IMR-90 (cell line): ENCODE results near the gene LHFPL6. TPM values are rescaled to one million over a fixed set of nuclear protein-coding genes. Genes with fewer than 3 reads are reported as not detected.
A peak's percentile ranks its signal among the peaks of the same experiment; 100 is the strongest.

ENCODE experiments used
- ATAC-seq: fragments of 200-7000 bp; cut with Tn5 transposase; 2 replicates; pipeline ENCODE4 v1.9.1; 2020; ENCODE audit warnings: low read depth, mild to moderate bottlenecking, moderate library complexity
- BruUV-seq: library from RNA; stranded (reverse); fragments of 400-500 nt; replicated peaks from 2 replicates; lab custom pipeline; 2021; lab: Mats Ljungman, UMichigan
- CTCF ChIA-PET: fragments of 300-600 bp; formaldehyde crosslinking; extraction: SDS; loops from one replicate; lab custom pipeline; 2021; ENCODE audit warnings: antibody characterized with exemption; lab: Yijun Ruan, JAX
- POLR2A ChIA-PET: fragments of 300-600 bp; sonication (Branson Sonifier 250); formaldehyde crosslinking; loops from one replicate; lab custom pipeline; 2022; ENCODE audit warnings: antibody characterized with exemption; ENCODE audit not compliant: unreplicated experiment; lab: Charles Lee
- DNase-seq: peaks from one replicate; pipeline ENCODE4 v3.0.0; 2013
- H2AFZ ChIP-seq: replicated peaks from 2 replicates; pipeline ENCODE3; 2013; ENCODE audit warnings: low read length, mild to moderate bottlenecking; ENCODE audit not compliant: poor library complexity
- H2AK5ac ChIP-seq: 2 replicates; pipeline ENCODE4 v1.6.1; 2013; ENCODE audit warnings: low read depth, low read length, inconsistent platforms
- H2AK9ac ChIP-seq: replicated peaks from 2 replicates; pipeline ENCODE3; 2013; ENCODE audit warnings: mild to moderate bottlenecking, low read depth, low read length, moderate library complexity; ENCODE audit not compliant: poor library complexity
- H2BK120ac ChIP-seq: 2 replicates; pipeline ENCODE4 v1.6.1; 2013; ENCODE audit warnings: low read depth, low read length, inconsistent platforms
- H2BK15ac ChIP-seq: 3 replicates; pipeline ENCODE4 v1.6.1; 2013; ENCODE audit warnings: low read depth, low read length, inconsistent platforms
- H2BK20ac ChIP-seq: 2 replicates; pipeline ENCODE4 v1.6.1; 2013; ENCODE audit warnings: low read depth, mild to moderate bottlenecking, inconsistent platforms, low read length, moderate library complexity
- H2BK5ac ChIP-seq: 2 replicates; pipeline ENCODE4 v1.6.1; 2013; ENCODE audit warnings: mild to moderate bottlenecking, low read depth, low read length, inconsistent platforms; ENCODE audit not compliant: poor library complexity, severe bottlenecking
- H3K14ac ChIP-seq: replicated peaks from 2 replicates; pipeline ENCODE4 v1.6.1; 2013; ENCODE audit warnings: low read depth, low read length, inconsistent platforms
- H3K18ac ChIP-seq: 2 replicates; pipeline ENCODE4 v1.6.1; 2013; ENCODE audit warnings: low read depth, low read length, control low read depth
- H3K23ac ChIP-seq: 2 replicates; pipeline ENCODE4 v1.6.1; 2013; ENCODE audit warnings: low read depth, low read length, inconsistent platforms
- H3K27ac ChIP-seq: 2 replicates; pipeline ENCODE4 v1.5.1; 2013; ENCODE audit warnings: mild to moderate bottlenecking, control low read depth, low read length; ENCODE audit not compliant: insufficient read depth
- H3K27me3 ChIP-seq: 2 replicates; pipeline ENCODE4 v1.6.1; 2013; ENCODE audit warnings: low read length; ENCODE audit not compliant: control insufficient read depth, insufficient read depth
- H3K36me3 ChIP-seq: 2 replicates; pipeline ENCODE4 v1.6.1; 2013; ENCODE audit warnings: low read length, mixed read lengths; ENCODE audit not compliant: control insufficient read depth, insufficient read depth
- H3K4ac ChIP-seq: 2 replicates; pipeline ENCODE4 v1.6.1; 2013; ENCODE audit warnings: low read depth, low read length, inconsistent platforms
- H3K4me1 ChIP-seq: 2 replicates; pipeline ENCODE4 v1.6.1; 2013; ENCODE audit warnings: low read length, mixed read lengths; ENCODE audit not compliant: control insufficient read depth, insufficient read depth
- H3K4me2 ChIP-seq: 2 replicates; pipeline ENCODE4 v1.6.1; 2013; ENCODE audit warnings: low read depth, mild to moderate bottlenecking, control low read depth, low read length, moderate library complexity
- H3K4me3 ChIP-seq: 2 replicates; pipeline ENCODE4 v1.5.1; 2013; ENCODE audit warnings: low read depth, mild to moderate bottlenecking, control low read depth, low read length, moderate library complexity; ENCODE audit not compliant: insufficient read depth
- H3K56ac ChIP-seq: 2 replicates; pipeline ENCODE4 v1.6.1; 2013; ENCODE audit warnings: low read length, inconsistent platforms; ENCODE audit not compliant: insufficient read depth; ENCODE audit errors: extremely low read depth
- H3K79me1 ChIP-seq, 2 experiments: 2 replicates each; pipeline ENCODE4 v1.6.1; 2013; ENCODE audit warnings: low read length in 2 of 2, inconsistent platforms in 1 of 2, low read depth in 1 of 2
- H3K9ac ChIP-seq: 2 replicates; pipeline ENCODE4 v1.6.1; 2013; ENCODE audit warnings: low read depth, low read length, control low read depth
- H3K9me1 ChIP-seq: 2 replicates; pipeline ENCODE4 v1.6.1; 2013; ENCODE audit warnings: low read length, inconsistent platforms; ENCODE audit not compliant: insufficient read depth
- H3K9me3 ChIP-seq: 2 replicates; pipeline ENCODE4 v1.6.1; 2013; ENCODE audit warnings: low read length; ENCODE audit not compliant: control insufficient read depth, insufficient read depth
- H4K20me1 ChIP-seq: 2 replicates; pipeline ENCODE4 v1.6.1; 2013; ENCODE audit warnings: low read length, inconsistent platforms; ENCODE audit not compliant: insufficient read depth
- H4K5ac ChIP-seq: 2 replicates; pipeline ENCODE4 v1.6.1; 2013; ENCODE audit warnings: mild to moderate bottlenecking, low read depth, low read length, control low read depth
- H4K8ac ChIP-seq, 2 experiments: 2 replicates each; pipeline ENCODE4 v1.6.1; 2013; ENCODE audit warnings: low read depth in 2 of 2, low read length in 2 of 2, control low read depth in 1 of 2, inconsistent platforms in 1 of 2
- H4K91ac ChIP-seq: 2 replicates; pipeline ENCODE4 v1.6.1; 2013; ENCODE audit warnings: low read depth, low read length, inconsistent platforms; ENCODE audit not compliant: insufficient read depth
- CHD1 ChIP-seq: IDR thresholded peaks from 2 replicates; pipeline ENCODE4 v1.6.1; 2012; ENCODE audit warnings: low read depth, low read length, improper control_type of control experiment
- ELK1 ChIP-seq: fragments of 150-350 bp; IDR thresholded peaks from 2 replicates; pipeline ENCODE4 v1.6.1; 2016; ENCODE audit warnings: low read depth, mild to moderate bottlenecking, low read length, moderate library complexity, borderline replicate concordance
- NFE2L2 ChIP-seq: fragments of 150-350 bp; IDR thresholded peaks from 2 replicates; pipeline ENCODE4 v1.6.1; 2016; ENCODE audit warnings: low read depth, mild to moderate bottlenecking, low read length
- POLR2A ChIP-seq: IDR thresholded peaks from 2 replicates; pipeline ENCODE4 v1.6.1; 2012; ENCODE audit warnings: mild to moderate bottlenecking, low read depth, low read length
- RAD21 ChIP-seq: IDR thresholded peaks from 2 replicates; pipeline ENCODE4 v1.6.1; 2012; ENCODE audit warnings: low read length, improper control_type of control experiment
- RCOR1 ChIP-seq: IDR thresholded peaks from 2 replicates; pipeline ENCODE4 v1.6.1; 2012; ENCODE audit warnings: mild to moderate bottlenecking, low read length, improper control_type of control experiment; ENCODE audit not compliant: insufficient replicate concordance
- RFX5 ChIP-seq: IDR thresholded peaks from 2 replicates; pipeline ENCODE4 v1.8.0; 2012; ENCODE audit warnings: low read depth, mild to moderate bottlenecking, low read length, moderate library complexity
- SMC3 ChIP-seq: fragments of 150-350 bp; IDR thresholded peaks from 2 replicates; pipeline ENCODE4 v1.6.1; 2016; ENCODE audit warnings: low read depth, mild to moderate bottlenecking, antibody characterized with exemption, low read length, moderate library complexity
- USF2 ChIP-seq: fragments of 150-350 bp; IDR thresholded peaks from 2 replicates; pipeline ENCODE4 v1.6.1; 2017; ENCODE audit warnings: mild to moderate bottlenecking, antibody characterized with exemption, low read length, low read depth
- WGBS, 2 experiments: methylation state at CpG; one replicate each; pipeline versions ENCODE4 v1.1.5 to v1.1.7; 2013; ENCODE audit warnings: missing lambda C conversion rate in 2 of 2; ENCODE audit not compliant: insufficient read length in 1 of 2; ENCODE audit errors: extremely low coverage in 2 of 2; 5-methylcytosine and 5-hydroxymethylcytosine counted together
- dilution Hi-C: fragments of 300-500 bp; cut with HindIII; formaldehyde crosslinking; loops from one replicate; pipeline ENCODE4 v1.14.3; 2018; ENCODE audit warnings: low sequenced_read_pairs; ENCODE audit not compliant: unreplicated experiment
- in situ Hi-C: fragments of 300-500 bp; cut with MboI; formaldehyde crosslinking; loops from 3 replicates; pipeline ENCODE4 v1.14.3; 2019; ENCODE audit warnings: low sequenced_read_pairs, inconsistent platforms, mixed read lengths
- intact Hi-C: fragments of 100-400 bp; cut with micrococcal nuclease; formaldehyde crosslinking; loops from 2 replicates; pipeline ENCODE4 v1.10.0; 2022
- polyA plus RNA-seq, 3 experiments: library from polyadenylated mRNA; depleted of rRNA; stranded (reverse); fragments of >200 nt; gene quantifications; 2 replicates each; pipeline ENCODE4 v1.2.3, GENCODE V29; 2012; ENCODE audit warnings: low replicate concordance in 1 of 3
- total RNA-seq: library from RNA; depleted of rRNA; stranded (reverse); fragments of >200 nt; gene quantifications from 2 replicates; pipeline ENCODE4 v1.2.3, GENCODE V29; 2012
- TF ChIP-seq, protein P1 (sequence below): conservative IDR thresholded peaks from 2 replicates; pipeline ENCODE4 v1.5.1; 2012; ENCODE audit warnings: mild to moderate bottlenecking, low read depth, low read length, improper control_type of control experiment

The LHFPL6 gene
- total and polyA plus RNA-seq, 2 of the 4 experiments (the other 2 are of a cell fraction) = 24.7 to 36.1 TPM

- in situ Hi-C loops = no loop called here
- no peak overlapping the region; the same call in 1 of the 2 replicates for H2BK120ac ChIP-seq
- CTCF ChIA-PET = interaction anchor here (1.0 kb wide), 1 partner anchor 43 kb away, joined by 3 read pairs; no protein-coding TSS in a partner anchor
These were observed 6.3 kb downstream of the LHFPL6 start for GRCh38 chr13:39596685-39597084.

More at GRCh38 chr13:39596685-39597084, 6.3 kb downstream of the LHFPL6 start:
- no CpG with 5 or more reads among the region's 3 CpGs for WGBS, 2 experiments
- H4K20me1 ChIP-seq = no peaks in the 10 kb centered on the region
- no peak overlapping the region for H3K18ac ChIP-seq
- H4K8ac ChIP-seq = no peak overlapping the region
- peak overlapping the region; percentile 25 for H3K4ac ChIP-seq
- H2AK5ac ChIP-seq = no peak overlapping the region; the same call in 1 of the 2 replicates
- no TSS peak for BruUV-seq
- no peak overlapping the region for H2AK9ac ChIP-seq
- no peak overlapping the region for H3K4me3 ChIP-seq
- H3K56ac ChIP-seq = no peak overlapping the region
- H3K14ac ChIP-seq = peak overlapping the region; percentile 5
- no peak overlapping the region for H2AFZ ChIP-seq
- no peak for ATAC-seq
- H3K9ac ChIP-seq = no peak overlapping the region
- no peaks in the 10 kb centered on the region for H3K9me3 ChIP-seq
- peak overlapping the region; percentile 20; the same call in 1 of the 2 replicates for H3K27ac ChIP-seq
- no peak overlapping the region; the same call in 1 of the 2 replicates for H4K91ac ChIP-seq
- peaks cover 13 to 42% of the 10 kb centered on the region in 2 experiments for H3K79me1 ChIP-seq
- dilution Hi-C loops = no loop called here
- peaks cover 15% of the 10 kb centered on the region for H3K4me1 ChIP-seq
- H2BK15ac ChIP-seq = peak overlapping the region; percentile 9; the same call in 1 of the 3 replicates
- TF ChIP-seq USF2 = no peak
- TF ChIP-seq ELK1 = no peak
- no peak for TF ChIP-seq NFE2L2
- TF ChIP-seq SMC3 = no peak
- no peak for TF ChIP-seq RAD21
- TF ChIP-seq RCOR1 = no peak
- TF ChIP-seq POLR2A = no peak
- TF ChIP-seq, protein P1, sequence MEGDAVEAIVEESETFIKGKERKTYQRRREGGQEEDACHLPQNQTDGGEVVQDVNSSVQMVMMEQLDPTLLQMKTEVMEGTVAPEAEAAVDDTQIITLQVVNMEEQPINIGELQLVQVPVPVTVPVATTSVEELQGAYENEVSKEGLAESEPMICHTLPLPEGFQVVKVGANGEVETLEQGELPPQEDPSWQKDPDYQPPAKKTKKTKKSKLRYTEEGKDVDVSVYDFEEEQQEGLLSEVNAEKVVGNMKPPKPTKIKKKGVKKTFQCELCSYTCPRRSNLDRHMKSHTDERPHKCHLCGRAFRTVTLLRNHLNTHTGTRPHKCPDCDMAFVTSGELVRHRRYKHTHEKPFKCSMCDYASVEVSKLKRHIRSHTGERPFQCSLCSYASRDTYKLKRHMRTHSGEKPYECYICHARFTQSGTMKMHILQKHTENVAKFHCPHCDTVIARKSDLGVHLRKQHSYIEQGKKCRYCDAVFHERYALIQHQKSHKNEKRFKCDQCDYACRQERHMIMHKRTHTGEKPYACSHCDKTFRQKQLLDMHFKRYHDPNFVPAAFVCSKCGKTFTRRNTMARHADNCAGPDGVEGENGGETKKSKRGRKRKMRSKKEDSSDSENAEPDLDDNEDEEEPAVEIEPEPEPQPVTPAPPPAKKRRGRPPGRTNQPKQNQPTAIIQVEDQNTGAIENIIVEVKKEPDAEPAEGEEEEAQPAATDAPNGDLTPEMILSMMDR = no peak
- no peak for TF ChIP-seq RFX5
- TF ChIP-seq CHD1 = no peak
- H3K9me1 ChIP-seq = peaks cover 14% of the 10 kb centered on the region
- intact Hi-C loops = no loop called here
- no peaks in the 10 kb centered on the region for H3K27me3 ChIP-seq
- peak overlapping the region; percentile 24; the same call in 1 of the 2 replicates for H2BK20ac ChIP-seq
- H3K4me2 ChIP-seq = peak overlapping the region; percentile 17; the same call in 1 of the 2 replicates
- H3K36me3 ChIP-seq = peaks cover 7% of the 10 kb centered on the region
- no peak overlapping the region for H4K5ac ChIP-seq
- H3K23ac ChIP-seq = peak overlapping the region; percentile 31
- POLR2A ChIA-PET = no interaction called here
- peak overlapping the region; percentile 51 for H2BK5ac ChIP-seq
- no peak for DNase-seq
